Astrocyte (in vitro differentiated cells and primary cell): ENCODE measurements around the gene DEFB121. TPM values are rescaled to one million over a fixed set of nuclear protein-coding genes. Genes with fewer than 3 reads are reported as not detected.

ENCODE experiments used
- DNase-seq: peaks from one replicate; pipeline ENCODE4 v3.0.0-alpha.2; 2010; ENCODE audit warnings: low read depth
- FAIRE-seq: peaks from 2 replicates; lab custom pipeline; 2011; peaks lifted over from hg19 to GRCh38; lab: Jason Lieb, UNC
- H2AFZ ChIP-seq: 2 replicates; pipeline ENCODE4 v1.6.0; 2012; ENCODE audit warnings: low read depth, low read length, inconsistent platforms
- H3K27ac ChIP-seq: 2 replicates; pipeline ENCODE4 v1.5.1; 2011; ENCODE audit warnings: low read depth, low read length, inconsistent platforms
- H3K27me3 ChIP-seq: 2 replicates; pipeline ENCODE4 v1.6.0; 2011; ENCODE audit warnings: low read length, inconsistent platforms; ENCODE audit not compliant: insufficient read depth
- H3K36me3 ChIP-seq: 2 replicates; pipeline ENCODE4 v1.5.1; 2011; ENCODE audit warnings: low read length, inconsistent platforms; ENCODE audit not compliant: insufficient read depth
- H3K4me1 ChIP-seq: 2 replicates; pipeline ENCODE4 v1.5.1; 2011; ENCODE audit warnings: low read length, inconsistent platforms; ENCODE audit not compliant: insufficient read depth
- H3K4me2 ChIP-seq: 2 replicates; pipeline ENCODE4 v1.6.0; 2012; ENCODE audit warnings: low read length, inconsistent platforms
- H3K4me3 ChIP-seq: 2 replicates; pipeline ENCODE4 v1.5.1; 2011; ENCODE audit warnings: low read depth, mild to moderate bottlenecking, low read length, inconsistent platforms; ENCODE audit not compliant: insufficient read depth
- H3K79me2 ChIP-seq: 2 replicates; pipeline ENCODE4 v1.6.0; 2012; ENCODE audit warnings: mild to moderate bottlenecking, low read length, inconsistent platforms; ENCODE audit not compliant: insufficient read depth
- H3K9ac ChIP-seq: 2 replicates; pipeline ENCODE4 v1.6.0; 2012; ENCODE audit warnings: mild to moderate bottlenecking, low read length, inconsistent platforms
- H3K9me3 ChIP-seq: 2 replicates; pipeline ENCODE4 v1.5.1; 2012; ENCODE audit warnings: low read depth, mild to moderate bottlenecking, low read length, inconsistent platforms; ENCODE audit not compliant: insufficient read depth
- H4K20me1 ChIP-seq: 2 replicates; pipeline ENCODE4 v1.6.0; 2012; ENCODE audit warnings: low read length, inconsistent platforms; ENCODE audit not compliant: insufficient read depth
- H3K27ac Mint-ChIP-seq: one replicate; pipeline ENCODE4 v1.8.0; 2021; ENCODE audit warnings: mild to moderate bottlenecking, mixed read lengths; ENCODE audit not compliant: unreplicated experiment
- H3K27me3 Mint-ChIP-seq: one replicate; pipeline ENCODE4 v1.8.0; 2021; ENCODE audit warnings: low read depth, mixed read lengths; ENCODE audit not compliant: unreplicated experiment
- H3K36me3 Mint-ChIP-seq: one replicate; pipeline ENCODE4 v1.8.0; 2021; ENCODE audit warnings: low read depth, mixed read lengths; ENCODE audit not compliant: unreplicated experiment
- H3K4me1 Mint-ChIP-seq: one replicate; pipeline ENCODE4 v1.8.0; 2021; ENCODE audit warnings: low read depth, mixed read lengths; ENCODE audit not compliant: unreplicated experiment
- H3K4me3 Mint-ChIP-seq: one replicate; pipeline ENCODE4 v1.8.0; 2021; ENCODE audit warnings: mild to moderate bottlenecking, moderate library complexity, mixed read lengths; ENCODE audit not compliant: unreplicated experiment
- H3K9me3 Mint-ChIP-seq: one replicate; pipeline ENCODE4 v1.8.0; 2021; ENCODE audit warnings: mild to moderate bottlenecking, mixed read lengths; ENCODE audit not compliant: unreplicated experiment
- CTCF ChIP-seq: IDR thresholded peaks from 2 replicates; pipeline ENCODE4 v1.5.1; 2011; ENCODE audit warnings: low read depth, mild to moderate bottlenecking, inconsistent platforms, low read length, moderate library complexity; ENCODE audit not compliant: insufficient read depth
- EZH2 ChIP-seq: IDR thresholded peaks from 2 replicates; pipeline ENCODE4 v1.6.1; 2012; ENCODE audit warnings: mild to moderate bottlenecking, low read length, inconsistent platforms; ENCODE audit not compliant: insufficient read depth
- total RNA-seq: library from RNA; stranded (reverse); gene quantifications from 2 replicates; pipeline ENCODE4 v1.2.1, GENCODE V29; 2021

The DEFB121 gene
- total RNA-seq, 1 donor from 2014 or later, result not detected

- no peak overlapping the region for H3K27ac ChIP-seq
- TF ChIP-seq CTCF (no peak), EZH2 (no peak)
- H3K79me2 ChIP-seq, result no peaks in the 10 kb centered on the region
- FAIRE-seq, result no peak
- Mint-ChIP-seq H3K4me3 (no peak overlapping the region), H3K27ac (no peak overlapping the region), H3K4me1 (no peaks in the 10 kb centered on the region), H3K9me3 (peaks cover 9% of the 10 kb centered on the region), H3K36me3 (no peaks in the 10 kb centered on the region), H3K27me3 (no peaks in the 10 kb centered on the region)
- H3K4me2 ChIP-seq, result no peak overlapping the region
- H2AFZ ChIP-seq, result no peak overlapping the region
- no peaks in the 10 kb centered on the region for H3K4me1 ChIP-seq
- H3K4me3 ChIP-seq, result no peak overlapping the region
- DNase-seq, result no peak
- no peak overlapping the region for H3K9ac ChIP-seq
- no peaks in the 10 kb centered on the region for H3K9me3 ChIP-seq
- H3K36me3 ChIP-seq, result no peaks in the 10 kb centered on the region
- H3K27me3 ChIP-seq, result no peaks in the 10 kb centered on the region
- H4K20me1 ChIP-seq, result no peaks in the 10 kb centered on the region
Measured at GRCh38 chr20:31394900-31395299, 11.1 kb downstream of the DEFB121 start.

GRCh38 chr20:31392836-31393235, 13.2 kb downstream of the DEFB121 start:
- Histone ChIP-seq H3K9me3 (no peaks in the 10 kb centered on the region), H3K27ac (no peak overlapping the region), H4K20me1 (no peaks in the 10 kb centered on the region), H3K4me3 (no peak overlapping the region), H3K79me2 (no peaks in the 10 kb centered on the region), H3K36me3 (no peaks in the 10 kb centered on the region), H3K27me3 (no peaks in the 10 kb centered on the region), H3K9ac (no peak overlapping the region), H3K4me2 (no peak overlapping the region), H2AFZ (no peak overlapping the region), H3K4me1 (no peaks in the 10 kb centered on the region)
- DNase-seq (no peak), FAIRE-seq (no peak)
- H3K36me3 Mint-ChIP-seq, result no peaks in the 10 kb centered on the region
- no peaks in the 10 kb centered on the region for H3K27me3 Mint-ChIP-seq
- no peak overlapping the region for H3K4me3 Mint-ChIP-seq
- H3K4me1 Mint-ChIP-seq, result no peaks in the 10 kb centered on the region
- H3K9me3 Mint-ChIP-seq, result peaks cover 7% of the 10 kb centered on the region
- H3K27ac Mint-ChIP-seq, result no peak overlapping the region
- no peak for TF ChIP-seq CTCF
- TF ChIP-seq EZH2, result no peak

GRCh38 chr20:31390490-31390889, 15.5 kb downstream of the DEFB121 start, which contains the start of gene DEFB119:
DEFB119 (minus strand) TSS chr20:31390590; CDS start chr20:31390483, 107 bp downstream.
- Mint-ChIP-seq H3K27ac (no peak within 1 kb of the TSS), H3K36me3 (no peaks in the 10 kb centered on the region), H3K9me3 (peaks cover 4% of the 10 kb centered on the region), H3K4me1 (no peaks in the 10 kb centered on the region), H3K4me3 (no peak within 1 kb of the TSS), H3K27me3 (no peaks in the 10 kb centered on the region)
- H3K27ac ChIP-seq, result no peak within 1 kb of the TSS
- no peaks in the 10 kb centered on the region for H3K79me2 ChIP-seq
- no peak within 1 kb of the TSS for H3K4me3 ChIP-seq
- no peak within 1 kb of the TSS for H3K4me2 ChIP-seq
- TF ChIP-seq EZH2, result no peak
- H3K27me3 ChIP-seq, result no peaks in the 10 kb centered on the region
- H4K20me1 ChIP-seq, result no peaks in the 10 kb centered on the region
- H3K9ac ChIP-seq, result no peak within 1 kb of the TSS
- no peaks in the 10 kb centered on the region for H3K4me1 ChIP-seq
- DNase-seq (no peak), FAIRE-seq (no peak)
- H3K9me3 ChIP-seq, result no peaks in the 10 kb centered on the region
- H3K36me3 ChIP-seq, result no peaks in the 10 kb centered on the region
- no peak within 1 kb of the TSS for H2AFZ ChIP-seq
